Tibial artery (tissue), 4 donors: ENCODE data around the gene PBLD.

Source experiments
- DNase-seq, 2 donors: peaks; one replicate each; pipeline ENCODE4 v3.0.0-alpha.2; 2019
- H3K27ac ChIP-seq, 2 donors: fragments of 200-600 bp; sonication (generic) in 1 of 2; 1 replicate in 1 of 2; 2 replicates in 1 of 2; pipeline ENCODE4 v1.5.1; 2018 to 2019; ENCODE audit warnings: mild to moderate bottlenecking in 1 of 2
- H3K27me3 ChIP-seq, 2 donors: fragments of 200-600 bp; sonication (generic) in 1 of 2; one replicate each; pipeline versions ENCODE4 v1.5.1 to v1.6.0; 2016 to 2019
- H3K36me3 ChIP-seq, 3 donors: fragments of 200-600 bp; sonication (generic) in 2 of 3; one replicate each; pipeline ENCODE4 v1.5.1; 2016 to 2019; ENCODE audit warnings: mild to moderate bottlenecking in 2 of 3
- H3K4me1 ChIP-seq, 4 donors: fragments of 200-600 bp; sonication (generic) in 2 of 4; 1 replicate in 3 of 4; 2 replicates in 1 of 4; pipeline ENCODE4 v1.5.1; 2016 to 2019
- H3K4me3 ChIP-seq, 2 donors: fragments of 200-600 bp; sonication (generic) in 1 of 2; 1 replicate in 1 of 2; 2 replicates in 1 of 2; pipeline ENCODE4 v1.5.1; 2018 to 2019; ENCODE audit warnings: mild to moderate bottlenecking in 2 of 2
- H3K9me3 ChIP-seq, 3 donors: fragments of 200-600 bp; sonication (generic) in 1 of 3; one replicate each; pipeline ENCODE4 v1.5.1; 2016 to 2019
- CTCF ChIP-seq, 2 experiments: fragments of 200-600 bp in 1 of 2; fragments of 450-650 bp in 1 of 2; IDR thresholded peaks; one replicate each; pipeline ENCODE4 v1.5.1; 2017 to 2019; ENCODE audit warnings: antibody characterized with exemption in 2 of 2, mild to moderate bottlenecking in 1 of 2, moderate library complexity in 1 of 2
- intact Hi-C: fragments of 100-400 bp; cut with DNase I; formaldehyde crosslinking; loops from one replicate; pipeline ENCODE4 v1.15.0; 2023; ENCODE audit warnings: low total_unique reads

PBLD gene

GRCh38 chr10:68242051-68242450 lies 90.7 kb downstream of the PBLD start:
- no peak for DNase-seq
- H3K27me3 ChIP-seq, result no peaks in the 10 kb centered on the region
- TF ChIP-seq CTCF (IDR thresholded peaks at IDR 0.05), result no peak
- H3K4me3 ChIP-seq, result no peak overlapping the region
- intact Hi-C loops, result no loop called here
- H3K36me3 ChIP-seq, result no peaks in the 10 kb centered on the region
- H3K27ac ChIP-seq, result no peak overlapping the region
- no peaks in the 10 kb centered on the region for H3K9me3 ChIP-seq
- no peaks in the 10 kb centered on the region for H3K4me1 ChIP-seq

- TF ChIP-seq CTCF (IDR thresholded peaks at IDR 0.05), result no peak
- Histone ChIP-seq H3K27ac (no peak overlapping the region), H3K9me3 (no peaks in the 10 kb centered on the region), H3K4me3 (no peak overlapping the region), H3K27me3 (no peaks in the 10 kb centered on the region), H3K36me3 (no peaks in the 10 kb centered on the region), H3K4me1 (no peaks in the 10 kb centered on the region)
- intact Hi-C loops, result no loop called here
- no peak for DNase-seq
Measured at GRCh38 chr10:68239596-68240150, 93.1 kb downstream of the PBLD start.

- DNase-seq, result no peak
- Histone ChIP-seq H3K27me3 (no peaks in the 10 kb centered on the region), H3K27ac (no peak overlapping the region), H3K4me1 (no peaks in the 10 kb centered on the region), H3K36me3 (no peaks in the 10 kb centered on the region), H3K9me3 (no peaks in the 10 kb centered on the region), H3K4me3 (no peak overlapping the region)
- no peak for TF ChIP-seq CTCF (IDR thresholded peaks at IDR 0.05)
- intact Hi-C loops, result no loop called here
Measured at GRCh38 chr10:68239069-68239468, 93.7 kb downstream of the PBLD start.

- no peaks in the 10 kb centered on the region for H3K4me1 ChIP-seq
- no peaks in the 10 kb centered on the region for H3K27me3 ChIP-seq
- intact Hi-C loops, result no loop called here
- no peak for DNase-seq
- H3K9me3 ChIP-seq, result no peaks in the 10 kb centered on the region
- TF ChIP-seq CTCF (IDR thresholded peaks at IDR 0.05), result no peak
- H3K36me3 ChIP-seq, result no peaks in the 10 kb centered on the region
- H3K27ac ChIP-seq, result no peak overlapping the region
- no peak overlapping the region for H3K4me3 ChIP-seq
Measured at GRCh38 chr10:68238371-68238770, 94.4 kb downstream of the PBLD start.

- no peak for DNase-seq
- Histone ChIP-seq H3K27me3 (no peaks in the 10 kb centered on the region), H3K36me3 (no peaks in the 10 kb centered on the region), H3K9me3 (no peaks in the 10 kb centered on the region), H3K4me3 (no peak overlapping the region), H3K4me1 (peaks cover 0 to under 1% (median 0%) of the 10 kb centered on the region in 4 donors), H3K27ac (no peak overlapping the region)
- intact Hi-C loops, result no loop called here
- TF ChIP-seq CTCF (IDR thresholded peaks at IDR 0.05), result no peak
Measured at GRCh38 chr10:68237173-68237572, 95.6 kb downstream of the PBLD start.

GRCh38 chr10:68235581-68235980 lies 97.1 kb downstream of the PBLD start:
- H3K4me1 ChIP-seq, result peaks cover 0 to 12% (median 5%) of the 10 kb centered on the region in 4 donors
- no peaks in the 10 kb centered on the region for H3K36me3 ChIP-seq
- no peak overlapping the region for H3K4me3 ChIP-seq
- H3K9me3 ChIP-seq, result no peaks in the 10 kb centered on the region
- DNase-seq, result no peak
- no peak for TF ChIP-seq CTCF (IDR thresholded peaks at IDR 0.05)
- H3K27me3 ChIP-seq, result no peaks in the 10 kb centered on the region
- no peak overlapping the region for H3K27ac ChIP-seq
- intact Hi-C loops, result no loop called here
